Keratinocyte (primary cell): Measurements from ENCODE around the gene BFSP1. TPM values are rescaled to one million over a fixed set of nuclear protein-coding genes. Genes with fewer than 3 reads are reported as not detected.

ENCODE experiments used
- DNase-seq: peaks from one replicate; pipeline ENCODE4 v3.0.0-alpha.2; 2011; ENCODE audit warnings: low read depth, missing footprints, low spot score
- FAIRE-seq: peaks from 2 replicates; lab custom pipeline; 2011; peaks lifted over from hg19 to GRCh38; lab: Jason Lieb, UNC
- H2AFZ ChIP-seq: 2 replicates; pipeline ENCODE4 v1.6.0; 2012; ENCODE audit warnings: low read length, control low read depth, inconsistent platforms; ENCODE audit not compliant: control insufficient read depth
- H3K27ac ChIP-seq: 2 replicates; pipeline ENCODE4 v1.5.1; 2011; ENCODE audit warnings: low read length; ENCODE audit not compliant: control insufficient read depth, insufficient read depth
- H3K27me3 ChIP-seq: 3 replicates; pipeline ENCODE4 v1.6.0; 2011; ENCODE audit warnings: low read length; ENCODE audit not compliant: control insufficient read depth, insufficient read depth; ENCODE audit errors: extremely low read depth
- H3K36me3 ChIP-seq, 2 experiments: 2 replicates in 1 of 2; 3 replicates in 1 of 2; pipeline ENCODE4 v1.5.1; 2011; ENCODE audit warnings: low read length in 2 of 2, mild to moderate bottlenecking in 1 of 2; ENCODE audit not compliant: control insufficient read depth in 2 of 2, insufficient read depth in 2 of 2; ENCODE audit errors: extremely low read depth in 1 of 2
- H3K4me1 ChIP-seq: 3 replicates; pipeline ENCODE4 v1.5.1; 2011; ENCODE audit warnings: low read length; ENCODE audit not compliant: control insufficient read depth, insufficient read depth; ENCODE audit errors: extremely low read depth
- H3K4me2 ChIP-seq: 3 replicates; pipeline ENCODE4 v1.6.0; 2011; ENCODE audit warnings: low read depth, low read length; ENCODE audit not compliant: control insufficient read depth, insufficient read depth; ENCODE audit errors: extremely low read depth
- H3K4me3 ChIP-seq, 3 experiments: fragments of 200-600 bp in 1 of 3; sonication (generic) in 1 of 3; 2 replicates in 2 of 3; 3 replicates in 1 of 3; pipeline ENCODE4 v1.5.1; 2011 to 2016; ENCODE audit warnings: low read length in 3 of 3, mild to moderate bottlenecking in 3 of 3, control low read depth in 2 of 3, inconsistent platforms in 1 of 3, low read depth in 1 of 3, mixed read lengths in 1 of 3, mixed run types in 1 of 3, moderate library complexity in 1 of 3; ENCODE audit not compliant: control insufficient read depth in 2 of 3, insufficient read depth in 2 of 3; ENCODE audit errors: extremely low read depth in 1 of 3
- H3K79me2 ChIP-seq: 2 replicates; pipeline ENCODE4 v1.6.0; 2012; ENCODE audit warnings: low read length; ENCODE audit not compliant: control insufficient read depth, insufficient read depth
- H3K9ac ChIP-seq: 3 replicates; pipeline ENCODE4 v1.6.0; 2011; ENCODE audit warnings: low read length; ENCODE audit not compliant: control insufficient read depth, insufficient read depth; ENCODE audit errors: extremely low read depth
- H3K9me1 ChIP-seq: 3 replicates; pipeline ENCODE4 v1.6.0; 2011; ENCODE audit warnings: low read length; ENCODE audit not compliant: control insufficient read depth, insufficient read depth; ENCODE audit errors: extremely low read depth
- H3K9me3 ChIP-seq: 2 replicates; pipeline ENCODE4 v1.5.1; 2012; ENCODE audit warnings: low read depth, low read length; ENCODE audit not compliant: control insufficient read depth
- H4K20me1 ChIP-seq: 3 replicates; pipeline ENCODE4 v1.6.0; 2011; ENCODE audit warnings: low read length; ENCODE audit not compliant: control insufficient read depth, insufficient read depth; ENCODE audit errors: extremely low read depth
- EZH2 ChIP-seq: IDR thresholded peaks from one replicate; pipeline ENCODE4 v1.6.1; 2012; ENCODE audit warnings: inconsistent platforms, mild to moderate bottlenecking, low read length, moderate library complexity
- dilution Hi-C: fragments of 300-500 bp; cut with MboI; formaldehyde crosslinking; loops from one replicate; pipeline ENCODE4 v1.7.0; 2020; ENCODE audit warnings: low sequenced_read_pairs; ENCODE audit not compliant: extremely low pct_ligation_motif_present
- polyA plus RNA-seq, 5 experiments: library from polyadenylated mRNA; depleted of rRNA in 3 of 5; stranded (reverse) in 3 of 5; stranded (forward) in 1 of 5; unstranded in 1 of 5; fragments of >200 nt; gene quantifications; 1 replicate in 1 of 5; 2 replicates in 3 of 5; 3 replicates in 1 of 5; pipeline versions ENCODE4 v1.2.1 to v1.2.3, GENCODE V29; 2011 to 2012; ENCODE audit warnings: missing spikeins in 2 of 5, low read depth in 1 of 5, low replicate concordance in 1 of 5
- TF ChIP-seq, protein P1 (sequence below), 3 experiments: IDR thresholded peaks in 1 of 3; conservative IDR thresholded peaks in 1 of 3; optimal IDR thresholded peaks in 1 of 3; 2 replicates in 2 of 3; 3 replicates in 1 of 3; pipeline versions ENCODE3 to v1.5.1; 2011; ENCODE audit warnings: low read length in 3 of 3, mild to moderate bottlenecking in 3 of 3, moderate library complexity in 2 of 3, control low read depth in 1 of 3, inconsistent platforms in 1 of 3; ENCODE audit not compliant: insufficient read depth in 2 of 3; ENCODE audit errors: extremely low read depth in 1 of 3

Gene BFSP1
- polyA plus RNA-seq, 1 donor (not counting 4 experiments of a cell fraction or from before 2014, with no cell fraction given) = 2.2 TPM

DNA sequence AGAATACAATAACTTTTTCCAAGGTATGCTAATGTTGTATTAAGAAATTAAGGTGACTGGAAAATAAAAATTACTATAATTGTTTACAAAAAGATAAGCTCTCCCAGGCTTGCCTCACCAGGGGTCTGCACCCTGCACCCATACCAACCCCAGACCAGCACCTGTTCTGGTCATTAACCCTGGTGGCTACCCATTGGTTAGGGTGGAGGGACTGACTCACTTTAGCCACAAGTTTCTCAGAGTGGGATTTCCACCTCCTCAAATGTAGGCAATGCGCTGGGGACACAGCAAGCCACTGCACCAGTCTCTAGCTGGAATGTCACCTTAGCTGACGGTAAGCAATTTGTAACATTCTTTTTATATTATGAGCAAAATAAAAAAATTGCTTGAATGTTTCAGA, 83.1 kb downstream of the BFSP1 start:
- Histone ChIP-seq H3K9me3 (no peaks in the 10 kb centered on the region), H3K36me3 (no peaks in the 10 kb centered on the region), H3K9ac (no peak overlapping the region), H3K9me1 (no peaks in the 10 kb centered on the region), H3K4me3 (no peak overlapping the region), H3K79me2 (no peaks in the 10 kb centered on the region), H3K4me1 (no peaks in the 10 kb centered on the region), H2AFZ (no peak overlapping the region), H3K27me3 (peaks cover 2% of the 10 kb centered on the region), H4K20me1 (no peaks in the 10 kb centered on the region), H3K4me2 (no peak overlapping the region), H3K27ac (no peak overlapping the region)
- no peak for FAIRE-seq
- TF ChIP-seq, protein P1, sequence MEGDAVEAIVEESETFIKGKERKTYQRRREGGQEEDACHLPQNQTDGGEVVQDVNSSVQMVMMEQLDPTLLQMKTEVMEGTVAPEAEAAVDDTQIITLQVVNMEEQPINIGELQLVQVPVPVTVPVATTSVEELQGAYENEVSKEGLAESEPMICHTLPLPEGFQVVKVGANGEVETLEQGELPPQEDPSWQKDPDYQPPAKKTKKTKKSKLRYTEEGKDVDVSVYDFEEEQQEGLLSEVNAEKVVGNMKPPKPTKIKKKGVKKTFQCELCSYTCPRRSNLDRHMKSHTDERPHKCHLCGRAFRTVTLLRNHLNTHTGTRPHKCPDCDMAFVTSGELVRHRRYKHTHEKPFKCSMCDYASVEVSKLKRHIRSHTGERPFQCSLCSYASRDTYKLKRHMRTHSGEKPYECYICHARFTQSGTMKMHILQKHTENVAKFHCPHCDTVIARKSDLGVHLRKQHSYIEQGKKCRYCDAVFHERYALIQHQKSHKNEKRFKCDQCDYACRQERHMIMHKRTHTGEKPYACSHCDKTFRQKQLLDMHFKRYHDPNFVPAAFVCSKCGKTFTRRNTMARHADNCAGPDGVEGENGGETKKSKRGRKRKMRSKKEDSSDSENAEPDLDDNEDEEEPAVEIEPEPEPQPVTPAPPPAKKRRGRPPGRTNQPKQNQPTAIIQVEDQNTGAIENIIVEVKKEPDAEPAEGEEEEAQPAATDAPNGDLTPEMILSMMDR (optimal IDR thresholded peaks at IDR 0.05 in 1 of 3, IDR thresholded peaks at IDR 0.05 in 1 of 3, conservative IDR thresholded peaks at IDR 0.05 in 1 of 3; ENCODE audit: extremely low read depth in 1 of 3, insufficient read depth in 2 of 3, low read length in 3 of 3) = no peak
- TF ChIP-seq EZH2 = no peak
- dilution Hi-C loops = loop anchor here (25.0 kb wide), 1 partner anchor 636 kb away; no protein-coding TSS in a partner anchor
- DNase-seq = no peak

DNA sequence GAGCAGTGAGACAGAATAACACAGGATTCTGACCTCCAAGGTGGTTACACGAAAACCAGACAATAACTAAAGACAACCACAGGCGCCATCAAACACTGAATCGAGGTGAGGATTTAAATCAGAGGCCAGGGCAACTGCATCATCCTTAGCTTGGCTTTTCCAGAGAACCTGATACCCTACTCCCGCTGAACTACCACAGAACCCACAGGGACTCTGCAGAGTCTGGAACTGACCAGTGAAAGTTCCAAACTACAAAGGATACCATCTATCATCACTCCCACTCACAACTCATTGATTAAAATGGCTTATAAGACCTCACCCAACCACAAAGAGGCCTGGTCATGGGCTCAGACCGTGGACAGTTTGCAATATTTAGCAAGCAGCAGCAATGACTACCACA, 85.0 kb downstream of the BFSP1 start:
- H3K4me1 ChIP-seq = no peaks in the 10 kb centered on the region
- dilution Hi-C loops = loop anchor here (25.0 kb wide), 1 partner anchor 634 kb away; no protein-coding TSS in a partner anchor

More for the DNA sequence above, 85.0 kb downstream of the BFSP1 start:
- Histone ChIP-seq H2AFZ (no peak overlapping the region), H3K4me3 (no peak overlapping the region), H3K79me2 (no peaks in the 10 kb centered on the region), H3K27ac (no peak overlapping the region), H3K9me1 (no peaks in the 10 kb centered on the region), H4K20me1 (no peaks in the 10 kb centered on the region), H3K9me3 (no peaks in the 10 kb centered on the region), H3K27me3 (peaks cover 2% of the 10 kb centered on the region), H3K9ac (no peak overlapping the region), H3K36me3 (no peaks in the 10 kb centered on the region), H3K4me2 (no peak overlapping the region)
- FAIRE-seq (no peak), DNase-seq (no peak)
- no peak for TF ChIP-seq EZH2
- TF ChIP-seq, protein P1 (optimal IDR thresholded peaks at IDR 0.05 in 1 of 3, IDR thresholded peaks at IDR 0.05 in 1 of 3, conservative IDR thresholded peaks at IDR 0.05 in 1 of 3; ENCODE audit: extremely low read depth in 1 of 3, insufficient read depth in 2 of 3, low read length in 3 of 3) = no peak
